CD4-positive, alpha-beta T cell (primary cell): Measurements from ENCODE around the gene EHD4. TPM values are rescaled to one million over a fixed set of nuclear protein-coding genes. Genes with fewer than 3 reads are reported as not detected.

Experiments used
- ATAC-seq: fragments of 200-7000 bp; cut with Tn5 transposase; one replicate; pipeline ENCODE4 v1.10.0; 2022; ENCODE audit warnings: mild to moderate bottlenecking; ENCODE audit not compliant: poor library complexity
- CTCF ChIA-PET: fragments of 350-600 bp; sonication (Branson Sonifier 250); formaldehyde crosslinking; loops from one replicate; lab custom pipeline; 2021; ENCODE audit warnings: antibody characterized with exemption, inconsistent platforms; lab: Charles Lee
- POLR2A ChIA-PET: fragments of 350-600 bp; sonication (Branson Sonifier 250); formaldehyde crosslinking; loops from one replicate; lab custom pipeline; 2021; ENCODE audit warnings: antibody characterized with exemption, inconsistent platforms; lab: Charles Lee
- DNase-seq, 14 experiments: peaks; one replicate each; pipeline ENCODE4 v3.0.0-alpha.2; 2013 to 2020; ENCODE audit warnings: mixed read lengths in 2 of 14
- H3K27ac ChIP-seq, 2 donors: one replicate each; pipeline versions ENCODE4 v1.5.1 to v1.7.0; 2013; ENCODE audit warnings: low read length in 2 of 2, low read depth in 1 of 2, mild to moderate bottlenecking in 1 of 2
- H3K27me3 ChIP-seq, 2 experiments: 1 replicate in 1 of 2; 2 replicates in 1 of 2; pipeline versions ENCODE4 v1.6.1 to v1.7.0; 2013; ENCODE audit warnings: low read length in 2 of 2, control low read depth in 1 of 2, mild to moderate bottlenecking in 1 of 2, moderate library complexity in 1 of 2; ENCODE audit not compliant: insufficient read depth in 2 of 2, control insufficient read depth in 1 of 2
- H3K36me3 ChIP-seq: one replicate; pipeline ENCODE4 v1.6.1; 2013; ENCODE audit warnings: low read length, control low read depth; ENCODE audit not compliant: insufficient read depth
- H3K4me1 ChIP-seq: one replicate; pipeline ENCODE4 v1.6.1; 2013; ENCODE audit warnings: low read length, control low read depth; ENCODE audit not compliant: insufficient read depth
- H3K4me3 ChIP-seq: one replicate; pipeline ENCODE4 v1.5.1; 2013; ENCODE audit warnings: mild to moderate bottlenecking, low read length, moderate library complexity
- H3K9me3 ChIP-seq, 2 experiments: 1 replicate in 1 of 2; 2 replicates in 1 of 2; pipeline versions ENCODE4 v1.6.1 to v1.7.0; 2013; ENCODE audit warnings: low read length in 2 of 2, mild to moderate bottlenecking in 2 of 2, control low read depth in 1 of 2, moderate library complexity in 1 of 2; ENCODE audit not compliant: control insufficient read depth in 1 of 2, insufficient read depth in 1 of 2
- H3K27ac Mint-ChIP-seq: one replicate; pipeline ENCODE4 v1.8.0; 2020; ENCODE audit warnings: mixed read lengths
- H3K27me3 Mint-ChIP-seq: one replicate; pipeline ENCODE4 v1.8.0; 2021; ENCODE audit warnings: mixed read lengths
- H3K36me3 Mint-ChIP-seq: one replicate; pipeline ENCODE4 v1.8.0; 2021; ENCODE audit warnings: low read depth, mixed read lengths
- H3K4me1 Mint-ChIP-seq: one replicate; pipeline ENCODE4 v1.8.0; 2021; ENCODE audit warnings: low read depth, mixed read lengths
- H3K4me3 Mint-ChIP-seq: one replicate; pipeline ENCODE4 v1.8.0; 2020; ENCODE audit warnings: mild to moderate bottlenecking, mixed read lengths
- H3K9me3 Mint-ChIP-seq: one replicate; pipeline ENCODE4 v1.8.0; 2020; ENCODE audit warnings: mixed read lengths
- intact Hi-C, 2 experiments: fragments of 100-400 bp; cut with DNase I in 1 of 2; cut with micrococcal nuclease in 1 of 2; formaldehyde crosslinking; loops; one replicate each; pipeline versions ENCODE4 v1.15.1 to v1.9.0; 2023 to 2025; cut with DNase I, micrococcal nuclease
- total RNA-seq, 174 experiments: library from RNA in 2 of 174; stranded (reverse) in 2 of 174; gene quantifications; one replicate each; pipeline ENCODE4 v1.2.3 and lab custom pipeline; 2021 to 2026
- TF ChIP-seq, protein P1 (sequence below): fragments of 200-600 bp; IDR thresholded peaks from one replicate; pipeline ENCODE4 v1.8.0; 2022; ENCODE audit warnings: antibody characterized with exemption, mild to moderate bottlenecking

The EHD4 gene
- total RNA-seq, 2 experiments from 2014 or later, result 39.8 to 40.5 TPM

GRCh38 chr15:41897363-41897799 lies 75.0 kb downstream of the EHD4 start:
- Mint-ChIP-seq H3K27me3 (no peaks in the 10 kb centered on the region), H3K36me3 (peaks cover 39% of the 10 kb centered on the region), H3K9me3 (no peaks in the 10 kb centered on the region), H3K27ac (peak overlapping the region; percentile 100), H3K4me3 (no peak overlapping the region), H3K4me1 (peaks cover 49% of the 10 kb centered on the region)
- intact Hi-C loops, result loop anchor here in 1 of 2 experiments (5.0 kb wide), 1 partner anchor 40 kb away; no protein-coding TSS in a partner anchor
- ATAC-seq, result no peak
- DNase-seq, result no peak
- TF ChIP-seq, protein P1, sequence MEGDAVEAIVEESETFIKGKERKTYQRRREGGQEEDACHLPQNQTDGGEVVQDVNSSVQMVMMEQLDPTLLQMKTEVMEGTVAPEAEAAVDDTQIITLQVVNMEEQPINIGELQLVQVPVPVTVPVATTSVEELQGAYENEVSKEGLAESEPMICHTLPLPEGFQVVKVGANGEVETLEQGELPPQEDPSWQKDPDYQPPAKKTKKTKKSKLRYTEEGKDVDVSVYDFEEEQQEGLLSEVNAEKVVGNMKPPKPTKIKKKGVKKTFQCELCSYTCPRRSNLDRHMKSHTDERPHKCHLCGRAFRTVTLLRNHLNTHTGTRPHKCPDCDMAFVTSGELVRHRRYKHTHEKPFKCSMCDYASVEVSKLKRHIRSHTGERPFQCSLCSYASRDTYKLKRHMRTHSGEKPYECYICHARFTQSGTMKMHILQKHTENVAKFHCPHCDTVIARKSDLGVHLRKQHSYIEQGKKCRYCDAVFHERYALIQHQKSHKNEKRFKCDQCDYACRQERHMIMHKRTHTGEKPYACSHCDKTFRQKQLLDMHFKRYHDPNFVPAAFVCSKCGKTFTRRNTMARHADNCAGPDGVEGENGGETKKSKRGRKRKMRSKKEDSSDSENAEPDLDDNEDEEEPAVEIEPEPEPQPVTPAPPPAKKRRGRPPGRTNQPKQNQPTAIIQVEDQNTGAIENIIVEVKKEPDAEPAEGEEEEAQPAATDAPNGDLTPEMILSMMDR, result no peak
- Histone ChIP-seq H3K4me1 (peaks cover 43% of the 10 kb centered on the region), H3K9me3 (no peaks in the 10 kb centered on the region), H3K4me3 (no peak overlapping the region), H3K36me3 (peaks cover 15% of the 10 kb centered on the region), H3K27ac (peak overlapping the region in 1 of 2 donors; percentile 92), H3K27me3 (no peaks in the 10 kb centered on the region)
- CTCF ChIA-PET, result interaction anchor here (1.3 kb wide), 1 partner anchor 124 kb away, joined by 4 read pairs; no protein-coding TSS in a partner anchor
- POLR2A ChIA-PET, result interaction anchor here (1.4 kb wide), 1 partner anchor 237 kb away, joined by 3 read pairs; the partner anchor contains the start of gene MGA

DNA sequence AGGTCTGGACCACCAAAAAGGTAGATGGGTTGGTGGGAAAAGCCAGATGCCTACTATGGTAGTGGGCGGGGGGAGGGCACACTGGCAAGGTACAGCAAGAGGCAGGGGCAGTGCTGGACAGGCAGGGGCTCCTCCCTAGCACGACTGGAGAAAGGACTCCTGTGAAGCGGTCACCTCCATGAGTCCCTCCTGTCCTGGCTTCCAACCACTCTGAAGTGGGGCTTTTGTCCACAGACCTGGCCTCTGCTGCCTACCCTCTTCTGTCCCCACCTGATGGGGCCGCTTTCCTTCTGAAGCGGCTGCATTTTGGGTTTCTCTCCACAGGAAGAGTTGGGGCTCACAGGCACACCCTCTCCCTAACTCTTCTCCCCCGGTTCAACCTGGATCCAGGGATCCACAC lies 75.8 kb downstream of the EHD4 start:
- no peak for ATAC-seq
- DNase-seq, result no peak
- TF ChIP-seq, protein P1, result no peak
- H3K4me1 Mint-ChIP-seq, result peaks cover 57% of the 10 kb centered on the region
- no peaks in the 10 kb centered on the region for H3K27me3 ChIP-seq
- peaks cover 38% of the 10 kb centered on the region for H3K36me3 Mint-ChIP-seq
- peak overlapping the region; percentile 85 to 92 for H3K27ac ChIP-seq
- no peaks in the 10 kb centered on the region for H3K27me3 Mint-ChIP-seq
- H3K36me3 ChIP-seq, result peaks cover 14% of the 10 kb centered on the region
- intact Hi-C loops, result loop anchor here in 1 of 2 experiments (5.0 kb wide), 1 partner anchor 41 kb away; no protein-coding TSS in a partner anchor
- no peak overlapping the region for H3K4me3 ChIP-seq
- CTCF ChIA-PET, result interaction anchor here (1.3 to 2.7 kb wide), 3 partner anchors 7 to 123 kb away, joined by 4 to 39 read pairs (median 24); no protein-coding TSS in a partner anchor
- H3K9me3 Mint-ChIP-seq, result no peaks in the 10 kb centered on the region
- H3K4me3 Mint-ChIP-seq, result no peak overlapping the region
- H3K27ac Mint-ChIP-seq, result peak overlapping the region; percentile 100
- H3K9me3 ChIP-seq, result no peaks in the 10 kb centered on the region
- peaks cover 51% of the 10 kb centered on the region for H3K4me1 ChIP-seq
- POLR2A ChIA-PET, result interaction anchor here (1.4 kb wide), 1 partner anchor 236 kb away, joined by 3 read pairs; the partner anchor contains the start of gene MGA

DNA sequence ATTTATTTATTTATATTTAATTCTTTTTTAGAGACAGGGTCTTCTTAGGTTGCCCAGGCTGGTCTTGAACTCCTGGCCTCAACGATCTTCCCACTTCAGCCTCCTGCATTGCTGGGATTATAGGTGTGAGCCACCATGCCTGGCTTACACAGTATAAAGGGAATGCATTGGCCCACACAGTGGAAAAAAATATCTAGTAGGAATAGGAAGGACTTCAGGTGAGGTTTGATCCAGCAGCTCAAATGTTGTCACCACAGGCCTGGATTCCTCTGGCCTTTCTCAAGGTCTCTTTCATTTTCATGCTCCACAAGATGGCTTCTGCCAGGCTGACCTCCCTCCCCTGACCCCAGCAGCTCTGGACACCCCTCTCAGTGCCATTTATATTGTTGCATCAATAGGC lies 76.4 kb downstream of the EHD4 start:
- intact Hi-C loops, result loop anchor here (2.0 to 5.0 kb wide), 4 partner anchors 41 to 121 kb away; partner anchors contain the start of genes JMJD7 (in 1 of the 2) and MAPKBP1 (in 1 of the 2)
- Histone ChIP-seq H3K36me3 (peaks cover 13% of the 10 kb centered on the region), H3K9me3 (no peaks in the 10 kb centered on the region), H3K4me1 (peaks cover 52% of the 10 kb centered on the region), H3K4me3 (no peak overlapping the region), H3K27me3 (no peaks in the 10 kb centered on the region), H3K27ac (peak overlapping the region; percentile 85 to 92)
- POLR2A ChIA-PET, result interaction anchor here (1.1 to 2.3 kb wide), 6 partner anchors 8 to 275 kb away, joined by 3 to 24 read pairs (median 7); partner anchors contain the start of genes EHD4 and MGA
- CTCF ChIA-PET, result interaction anchor here (1.9 to 2.7 kb wide), 3 partner anchors 8 to 122 kb away, joined by 18 to 39 read pairs (median 24); partner anchors contain the start of gene MAPKBP1
- peak overlapping the region; percentile 45 for H3K4me3 Mint-ChIP-seq
- ATAC-seq (no peak), DNase-seq (no peak)
- H3K27me3 Mint-ChIP-seq, result no peaks in the 10 kb centered on the region
- H3K27ac Mint-ChIP-seq, result peak overlapping the region; percentile 100
- peaks cover 58% of the 10 kb centered on the region for H3K4me1 Mint-ChIP-seq
- H3K36me3 Mint-ChIP-seq, result peaks cover 32% of the 10 kb centered on the region
- no peaks in the 10 kb centered on the region for H3K9me3 Mint-ChIP-seq
- TF ChIP-seq, protein P1, result no peak
